Panc1 (cell line): ENCODE measurements around the gene NEO1.

Experiments
- CTCF ChIP-seq: fragments of 450-650 bp; IDR thresholded peaks from 2 replicates; pipeline ENCODE4 v1.5.1; 2017; ENCODE audit warnings: mild to moderate bottlenecking
- TCF7L2 ChIP-seq: IDR thresholded peaks from 2 replicates; pipeline ENCODE4 v1.6.1; 2011; ENCODE audit warnings: mild to moderate bottlenecking, low read depth, low read length, inconsistent platforms

- TF ChIP-seq CTCF: no peak
- TF ChIP-seq TCF7L2: no peak
Observed at GRCh38 chr15:73322665-73323373, 270.6 kb downstream of the NEO1 start.
